Transverse colon (tissue), 3 donors: Measurements from ENCODE around the gene MBD5.

Experiments used
- CTCF ChIP-seq, 5 experiments: fragments of 200-600 bp in 3 of 5; fragments of 450-650 bp in 2 of 5; sonication (generic) in 3 of 5; IDR thresholded peaks; 1 replicate in 2 of 5; 2 replicates in 3 of 5; pipeline ENCODE4 v1.5.1; 2016 to 2017; ENCODE audit warnings: antibody characterized with exemption in 5 of 5, inconsistent platforms in 3 of 5, mild to moderate bottlenecking in 2 of 5, moderate library complexity in 1 of 5
- POLR2A ChIP-seq: fragments of 450-650 bp; IDR thresholded peaks from one replicate; pipeline ENCODE4 v1.6.1; 2016; ENCODE audit warnings: antibody characterized with exemption, mild to moderate bottlenecking, moderate library complexity

GRCh38 chr2:148358375-148358774, 337.5 kb downstream of the MBD5 start:
- TF ChIP-seq POLR2A (no peak), CTCF (IDR thresholded peaks at IDR 0.05) (no peak)
